GM10847 (cell line): ENCODE measurements around the gene INVS.

ENCODE experiments used
- POLR2A ChIP-seq: IDR thresholded peaks from 2 replicates; pipeline ENCODE4 v1.6.1; 2011; ENCODE audit not compliant: insufficient read length; ENCODE audit errors: extremely low read depth

Gene INVS

DNA sequence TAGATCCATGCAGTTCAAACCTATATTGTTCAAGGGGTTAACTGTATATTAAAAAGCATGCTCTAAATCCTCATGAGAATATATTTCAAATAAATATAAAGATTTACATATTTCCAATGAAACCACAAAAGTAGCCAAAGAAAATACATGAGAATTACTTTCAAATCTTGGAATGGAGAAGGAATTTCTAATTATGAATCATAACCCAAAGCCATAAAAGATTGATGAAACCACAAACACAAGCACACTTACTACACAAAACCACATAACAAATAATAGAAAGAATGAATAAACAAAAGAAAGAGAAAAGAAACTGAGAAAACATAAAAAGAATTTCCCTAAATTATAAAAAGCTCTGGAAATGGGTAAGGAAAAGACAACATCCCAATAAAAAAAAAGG lies 16.3 kb upstream of the INVS start:
- TF ChIP-seq POLR2A, result no peak

- no peak for TF ChIP-seq POLR2A
Measured at GRCh38 chr9:100083448-100084127, 15.5 kb upstream of the INVS start.

DNA sequence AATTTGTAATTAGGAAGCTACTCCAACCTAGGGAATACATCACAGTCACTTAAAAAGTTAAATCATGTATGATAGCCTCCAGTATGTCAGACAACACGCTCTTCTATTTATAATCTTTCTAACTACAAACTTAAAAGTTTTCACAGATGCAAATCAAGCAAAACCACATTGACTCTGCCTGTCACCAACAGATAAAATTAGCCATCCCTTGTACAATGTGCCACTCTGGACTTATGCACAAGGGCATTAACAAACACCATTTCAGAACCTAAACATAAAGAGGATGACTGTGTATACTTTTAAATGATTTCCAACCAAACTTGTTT lies 15.0 kb upstream of the INVS start:
- no peak for TF ChIP-seq POLR2A

GRCh38 chr9:100084734-100085133 lies 14.3 kb upstream of the INVS start:
- TF ChIP-seq POLR2A, result no peak

DNA sequence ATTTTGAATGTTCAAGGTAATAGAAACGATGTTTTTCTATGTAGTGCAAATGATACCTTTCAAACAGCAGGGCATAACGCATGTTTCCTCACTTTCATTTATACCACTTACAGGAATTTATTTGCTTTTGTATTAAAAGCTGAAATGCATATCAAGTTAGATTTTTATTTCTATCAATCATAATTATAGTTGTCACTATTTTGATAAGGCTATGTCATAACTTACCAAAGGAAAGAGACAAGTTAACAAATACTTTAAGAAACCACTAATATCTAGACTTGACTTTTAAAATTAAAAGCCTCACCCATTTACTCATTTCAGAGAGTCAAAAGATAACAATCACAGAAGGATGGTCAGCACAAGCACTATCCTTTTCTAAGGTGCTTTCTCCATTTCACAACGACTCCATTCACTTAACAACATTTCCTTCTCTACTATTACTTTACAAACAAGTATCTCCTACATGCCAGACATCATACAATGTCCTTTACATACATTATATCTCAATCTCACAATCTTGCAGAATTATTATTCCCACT lies 12.9 kb upstream of the INVS start:
- TF ChIP-seq POLR2A, result no peak

GRCh38 chr9:100087218-100087617 lies 11.8 kb upstream of the INVS start:
- no peak for TF ChIP-seq POLR2A

DNA sequence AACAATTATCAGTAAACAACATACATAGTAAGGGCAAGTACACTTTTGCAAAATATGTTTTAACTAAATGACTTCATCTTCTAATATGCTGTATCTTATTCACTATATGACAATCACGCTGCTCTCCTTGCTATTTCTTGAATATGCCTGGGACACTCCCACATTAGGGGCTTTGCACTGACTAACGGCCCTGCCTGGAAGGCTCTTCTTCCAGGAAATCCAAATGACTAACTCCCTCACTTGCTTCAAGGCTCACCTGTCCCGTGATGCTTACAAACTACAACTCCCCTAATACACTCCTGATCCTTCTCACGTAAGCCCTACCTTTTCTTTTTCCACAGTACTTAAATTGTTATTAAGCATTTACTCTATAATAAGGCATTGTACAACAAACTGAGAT lies 10.8 kb upstream of the INVS start:
- TF ChIP-seq POLR2A, result no peak

DNA sequence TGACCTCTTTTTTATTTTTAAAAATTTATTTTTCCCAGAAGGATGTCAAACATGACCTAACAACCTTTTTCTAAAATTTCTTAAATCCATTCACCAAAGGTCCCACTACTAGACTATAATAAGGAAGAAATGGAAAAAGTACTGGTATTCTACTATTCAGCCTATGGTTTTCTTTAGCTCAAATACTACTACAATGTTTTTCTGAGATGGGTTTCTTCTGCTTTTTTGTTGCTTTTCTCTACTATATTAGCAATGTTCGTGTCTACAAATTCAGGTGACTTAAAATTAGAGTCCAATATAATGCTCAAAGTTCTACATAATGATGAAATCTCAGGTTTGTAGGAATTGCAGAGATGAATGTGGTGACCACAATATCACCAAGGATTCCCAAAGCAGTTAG lies 8.2 kb upstream of the INVS start:
- no peak for TF ChIP-seq POLR2A

- no peak for TF ChIP-seq POLR2A
Measured at GRCh38 chr9:100091650-100092049, 7.4 kb upstream of the INVS start.

- TF ChIP-seq POLR2A, result no peak
Measured at GRCh38 chr9:100092066-100092465, 7.0 kb upstream of the INVS start.

DNA sequence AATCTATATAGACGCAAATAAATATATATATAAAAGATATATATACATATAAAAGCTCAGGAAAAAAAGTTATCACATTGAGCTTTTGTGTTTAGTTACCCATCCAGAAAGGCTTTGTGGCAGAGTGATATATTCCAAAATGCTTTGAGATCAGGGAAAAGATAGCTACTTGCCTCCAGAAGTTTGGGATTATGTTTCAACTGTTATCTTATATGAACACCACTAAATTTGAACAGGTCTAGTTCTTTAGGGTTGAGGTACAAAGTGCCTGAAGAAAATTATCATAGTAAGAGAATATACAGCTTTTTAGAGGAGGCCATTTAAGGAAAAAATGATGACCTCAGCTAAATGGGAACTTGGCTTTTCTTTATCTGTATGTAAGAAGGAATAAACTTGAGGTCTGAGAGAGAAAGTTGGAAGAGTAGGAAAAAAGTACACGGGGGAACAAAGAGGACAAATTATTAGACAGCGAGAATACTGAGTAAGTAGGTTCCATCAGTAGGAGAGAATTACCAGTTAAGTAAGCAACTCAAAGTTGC lies 2.6 kb upstream of the INVS start:
- TF ChIP-seq POLR2A, result no peak

DNA sequence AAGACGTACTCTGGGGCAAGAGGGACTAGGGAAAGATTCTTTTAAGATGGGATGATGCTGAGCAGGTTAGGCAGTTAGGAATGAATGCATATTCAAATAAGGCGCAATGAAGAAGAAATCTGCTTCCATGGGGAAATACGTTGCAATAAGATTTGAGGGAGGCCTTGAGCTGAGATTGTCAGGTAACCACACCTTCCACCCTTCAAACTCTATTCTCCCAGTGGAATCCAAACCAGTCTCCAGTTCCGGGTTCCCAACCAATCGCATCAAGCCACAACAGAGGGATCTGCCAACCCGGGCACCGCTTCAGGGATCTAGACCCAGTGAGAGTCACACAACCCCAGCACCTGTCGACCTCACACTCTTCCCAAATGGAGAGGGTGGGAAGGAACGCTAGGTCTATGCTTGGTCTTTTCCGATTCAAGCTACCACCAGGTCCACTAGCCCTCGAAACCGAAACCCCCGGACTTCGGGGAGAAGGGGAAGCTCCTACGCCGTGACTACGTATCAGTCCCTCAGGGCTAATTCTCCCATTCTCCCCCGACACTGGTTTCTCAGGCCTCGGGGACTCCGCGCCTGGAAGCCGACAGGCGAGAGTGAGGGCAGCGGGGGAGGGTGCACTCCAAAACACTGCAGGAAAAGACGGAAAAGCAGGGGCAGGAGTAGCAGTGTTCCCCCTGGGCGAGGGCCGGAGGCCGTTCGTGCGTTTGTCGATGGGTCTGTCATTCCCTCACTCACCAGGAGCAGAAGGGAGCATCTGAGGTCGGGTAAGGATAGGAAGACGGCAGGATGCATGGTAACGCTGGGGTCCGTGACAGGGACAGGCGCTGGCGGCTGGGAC lies 777 bp upstream of the INVS start:
- no peak for TF ChIP-seq POLR2A

DNA sequence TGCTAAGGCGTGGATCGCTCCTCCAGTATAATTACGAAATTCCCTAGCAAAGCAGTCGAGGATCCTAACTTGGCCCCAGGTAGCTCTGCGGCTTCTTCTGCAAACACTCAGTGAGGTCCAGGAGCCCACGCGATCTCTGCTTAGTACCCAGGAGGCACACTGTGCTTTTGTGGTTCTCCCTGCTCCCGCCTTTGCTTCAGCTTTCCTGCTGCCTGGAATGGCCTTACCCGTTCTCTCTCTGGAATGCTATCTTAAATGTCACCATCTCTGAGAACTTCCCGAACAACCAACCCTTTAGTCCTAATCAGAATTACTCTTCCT lies 639 bp downstream of the INVS start:
- no peak for TF ChIP-seq POLR2A

DNA sequence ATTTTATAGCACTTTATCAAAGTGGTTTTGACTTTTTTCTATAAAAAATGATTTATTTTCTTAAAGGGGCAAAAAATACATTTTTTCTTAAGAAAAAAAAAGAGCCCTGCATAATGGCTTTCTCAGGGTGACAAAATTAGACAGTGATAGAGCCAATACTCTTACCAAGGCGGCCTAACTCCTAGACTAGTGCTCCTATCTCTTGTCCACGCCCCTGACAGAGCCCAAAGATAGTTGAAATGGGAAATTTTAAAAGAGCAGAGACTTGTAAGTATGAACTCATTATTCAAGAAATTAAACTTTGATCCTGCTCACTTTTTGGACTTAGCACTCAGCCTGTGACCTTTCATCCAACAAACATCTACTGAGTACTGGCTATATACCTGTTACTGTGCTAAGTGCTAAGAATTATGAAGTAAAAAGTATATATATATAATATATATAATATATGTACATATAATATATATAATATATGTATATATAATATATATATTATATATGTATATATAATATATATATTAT lies 1.2 kb downstream of the INVS start:
- TF ChIP-seq POLR2A, result no peak

DNA sequence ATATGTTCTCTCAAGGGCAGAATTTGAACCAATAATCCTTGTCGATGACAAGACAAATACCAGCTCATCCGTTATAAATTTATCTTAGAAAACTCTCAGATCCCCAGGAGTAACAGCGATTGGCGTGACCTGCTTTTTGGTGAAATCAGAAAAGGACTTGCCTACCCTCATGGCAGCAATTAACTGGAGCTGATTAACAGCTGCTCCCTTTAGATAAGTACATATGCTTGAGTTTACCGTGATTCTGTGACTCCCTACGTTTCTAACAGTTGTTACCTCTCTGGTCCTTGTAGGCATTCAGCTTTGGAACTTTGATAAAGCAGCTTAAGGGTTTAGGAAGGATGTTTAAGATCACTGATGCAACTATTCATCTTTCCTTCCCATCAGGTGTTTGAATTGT lies 2.6 kb downstream of the INVS start:
- TF ChIP-seq POLR2A, result no peak

DNA sequence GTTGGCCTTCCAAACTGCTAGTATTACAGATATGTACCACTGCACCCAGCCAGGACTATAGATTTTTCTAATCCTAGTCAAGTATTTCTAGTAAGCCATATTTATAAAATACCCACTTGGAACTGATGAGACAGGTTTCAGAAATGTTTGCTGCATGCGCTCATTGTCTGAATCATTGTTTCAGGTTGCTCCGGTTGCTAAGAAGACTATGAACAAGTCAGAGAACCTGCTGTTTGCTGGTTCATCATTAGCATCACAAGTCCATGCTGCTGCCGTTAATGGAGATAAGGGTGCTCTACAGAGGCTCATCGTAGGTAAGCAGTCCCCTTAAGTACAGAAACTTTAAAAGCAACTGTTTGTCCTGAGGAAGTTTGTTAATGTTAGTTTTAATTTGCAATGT lies 5.3 kb downstream of the INVS start:
- TF ChIP-seq POLR2A, result no peak
